Measurements from ENCODE around the gene THAP4.

GRCh38 chr2:241560883-241561474, 76.0 kb downstream of the THAP4 start:
- TF ChIP-seq, protein P1, sequence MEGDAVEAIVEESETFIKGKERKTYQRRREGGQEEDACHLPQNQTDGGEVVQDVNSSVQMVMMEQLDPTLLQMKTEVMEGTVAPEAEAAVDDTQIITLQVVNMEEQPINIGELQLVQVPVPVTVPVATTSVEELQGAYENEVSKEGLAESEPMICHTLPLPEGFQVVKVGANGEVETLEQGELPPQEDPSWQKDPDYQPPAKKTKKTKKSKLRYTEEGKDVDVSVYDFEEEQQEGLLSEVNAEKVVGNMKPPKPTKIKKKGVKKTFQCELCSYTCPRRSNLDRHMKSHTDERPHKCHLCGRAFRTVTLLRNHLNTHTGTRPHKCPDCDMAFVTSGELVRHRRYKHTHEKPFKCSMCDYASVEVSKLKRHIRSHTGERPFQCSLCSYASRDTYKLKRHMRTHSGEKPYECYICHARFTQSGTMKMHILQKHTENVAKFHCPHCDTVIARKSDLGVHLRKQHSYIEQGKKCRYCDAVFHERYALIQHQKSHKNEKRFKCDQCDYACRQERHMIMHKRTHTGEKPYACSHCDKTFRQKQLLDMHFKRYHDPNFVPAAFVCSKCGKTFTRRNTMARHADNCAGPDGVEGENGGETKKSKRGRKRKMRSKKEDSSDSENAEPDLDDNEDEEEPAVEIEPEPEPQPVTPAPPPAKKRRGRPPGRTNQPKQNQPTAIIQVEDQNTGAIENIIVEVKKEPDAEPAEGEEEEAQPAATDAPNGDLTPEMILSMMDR (IDR thresholded peaks at IDR 0.05) = no peak
- TF ChIP-seq POLR2A (IDR thresholded peaks at IDR 0.05) = no peak
- TF ChIP-seq EP300 (IDR thresholded peaks at IDR 0.05) = no peak

All from stomach (tissue), 4 donors.